HG02798 (cell line): ENCODE results near the gene VDAC1.

ENCODE experiments used
- ATAC-seq: cut with Tn5 transposase; IDR thresholded peaks from one replicate; pipeline ENCODE4 v1.9.1; 2021; ENCODE audit warnings: mild to moderate bottlenecking; ENCODE audit not compliant: unreplicated experiment, poor library complexity

The VDAC1 gene, protein sequence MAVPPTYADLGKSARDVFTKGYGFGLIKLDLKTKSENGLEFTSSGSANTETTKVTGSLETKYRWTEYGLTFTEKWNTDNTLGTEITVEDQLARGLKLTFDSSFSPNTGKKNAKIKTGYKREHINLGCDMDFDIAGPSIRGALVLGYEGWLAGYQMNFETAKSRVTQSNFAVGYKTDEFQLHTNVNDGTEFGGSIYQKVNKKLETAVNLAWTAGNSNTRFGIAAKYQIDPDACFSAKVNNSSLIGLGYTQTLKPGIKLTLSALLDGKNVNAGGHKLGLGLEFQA

DNA sequence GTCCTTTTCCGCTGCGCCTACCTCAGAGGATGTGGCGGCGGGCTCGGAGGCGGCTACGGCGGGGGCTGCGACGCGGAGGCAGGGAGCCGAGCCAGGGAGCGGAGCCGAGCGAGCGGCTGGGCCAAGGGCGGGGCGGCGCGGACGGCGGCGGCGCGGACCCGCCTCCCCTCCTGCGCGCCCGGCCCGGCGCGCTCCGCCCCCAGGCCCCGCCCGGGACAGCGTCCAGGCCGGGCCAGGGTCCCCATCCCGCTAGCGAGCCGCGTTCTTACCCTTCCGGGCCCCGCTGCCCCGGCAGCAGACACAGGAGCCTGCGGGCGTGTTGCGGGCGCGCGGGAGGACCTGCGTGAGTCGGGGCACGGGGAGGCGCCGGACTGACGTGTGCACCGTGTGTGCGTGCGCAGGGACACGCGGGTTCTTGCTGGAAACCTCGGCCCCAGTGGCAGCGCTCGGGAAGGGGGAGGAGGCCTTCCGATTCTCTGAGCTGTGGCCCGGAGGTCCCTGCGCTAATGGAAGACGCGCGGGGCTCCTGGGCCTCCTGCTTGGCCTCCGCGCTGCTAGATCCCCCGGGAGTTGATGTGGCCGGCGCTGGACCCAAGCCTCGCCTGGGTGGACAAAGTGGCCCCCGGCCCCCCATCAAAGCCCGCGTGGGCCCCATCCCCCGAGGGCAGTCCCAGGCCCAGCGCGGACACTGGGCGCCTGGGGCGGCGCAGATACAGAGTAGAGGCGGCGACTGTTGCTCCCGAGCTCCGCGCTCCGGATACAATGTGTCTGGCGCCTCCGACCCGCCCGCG, at the start of gene VDAC1:
VDAC1 (minus strand) TSS at position 350 of the 791 bp plus-strand sequence. CDS start 11,963 bp downstream, outside the sequence.
- peak; percentile 84 for ATAC-seq

DNA sequence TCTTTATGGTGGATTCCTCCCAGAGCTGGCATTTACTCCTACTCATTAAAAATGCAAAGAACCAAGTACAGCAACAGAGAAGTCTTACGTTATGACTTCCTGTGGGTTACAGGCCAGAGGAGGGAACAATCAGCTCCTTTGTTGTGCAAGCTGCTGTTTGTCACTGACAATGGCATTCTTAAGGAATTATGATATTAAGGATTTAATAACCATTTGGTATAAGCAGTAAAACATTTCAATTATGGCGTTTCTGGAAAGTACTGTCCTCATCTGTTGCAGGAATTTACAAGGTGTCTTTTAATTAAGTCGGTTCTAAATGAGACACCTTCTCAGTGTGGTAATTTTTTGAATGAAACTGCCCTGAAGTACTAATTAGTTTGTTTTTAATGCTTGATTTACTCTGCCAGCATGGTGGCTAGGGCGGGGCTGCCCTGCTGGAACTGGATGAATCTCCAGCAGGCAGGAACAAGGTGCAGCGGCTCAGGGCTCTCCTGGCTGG, 49.1 kb upstream of the VDAC1 start:
- ATAC-seq, result no peak

DNA sequence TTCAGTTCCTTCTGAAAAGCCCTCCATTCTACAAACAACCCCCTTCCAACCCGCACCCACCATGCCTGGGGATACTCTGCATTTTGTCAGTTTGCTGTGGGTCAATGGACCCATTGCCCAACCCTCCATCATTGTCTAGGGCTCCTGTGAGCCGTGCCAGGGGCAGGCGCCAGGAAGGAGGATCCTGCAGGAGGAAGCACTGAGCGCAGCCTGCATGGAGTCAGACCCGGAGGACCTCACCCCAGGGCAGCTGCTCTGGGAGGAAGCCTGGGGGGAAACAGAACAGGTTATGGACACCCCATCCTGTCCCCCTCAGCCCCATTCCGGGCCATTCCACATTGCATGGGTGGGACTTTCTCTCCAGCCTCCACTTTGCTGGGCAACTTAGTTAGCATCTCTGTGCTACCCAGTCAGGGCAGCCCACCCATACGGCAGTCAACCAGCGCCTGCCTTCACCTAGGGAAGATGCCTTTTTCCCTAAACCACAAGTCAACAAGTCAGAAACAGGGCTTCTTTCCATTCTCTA, 48.6 kb upstream of the VDAC1 start:
- no peak for ATAC-seq

DNA sequence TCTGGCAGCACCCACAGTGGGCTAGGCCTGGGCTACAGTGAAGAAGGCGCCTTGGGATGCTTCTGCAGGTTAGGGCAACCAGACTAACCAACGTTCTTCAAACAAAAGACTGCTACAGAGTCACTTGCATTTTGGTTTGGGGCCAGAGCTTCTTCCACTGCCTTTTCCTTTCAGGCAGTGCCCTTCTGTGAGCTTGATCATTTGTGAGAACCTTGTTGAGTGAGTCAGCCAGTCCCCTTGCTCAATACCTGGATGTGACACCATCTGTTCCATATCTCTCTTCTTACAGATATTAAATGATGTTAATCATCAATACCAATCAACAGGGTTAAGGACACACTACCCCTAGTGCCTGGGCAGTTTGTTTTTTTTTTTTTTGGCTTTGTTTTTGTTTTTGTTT, 46.5 kb upstream of the VDAC1 start:
- no peak for ATAC-seq

DNA sequence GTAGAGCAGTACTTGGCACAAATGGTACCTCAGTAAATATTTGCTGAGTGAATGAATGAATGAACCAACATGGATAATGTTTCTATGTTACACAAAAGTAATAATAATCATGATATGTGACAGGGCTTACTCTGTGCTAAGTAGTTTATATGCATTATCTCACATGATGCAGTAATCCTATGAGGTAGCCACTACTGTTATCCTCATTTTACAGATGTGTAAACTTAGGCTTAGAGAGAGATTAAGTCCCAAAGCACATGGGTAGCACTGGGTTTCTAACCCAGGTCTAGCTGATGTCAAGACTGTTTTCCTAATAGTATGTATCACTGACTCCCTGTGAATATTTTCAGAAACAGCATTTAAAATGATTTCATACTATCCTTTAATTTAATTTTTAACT, 44.1 kb upstream of the VDAC1 start:
- ATAC-seq, result no peak

DNA sequence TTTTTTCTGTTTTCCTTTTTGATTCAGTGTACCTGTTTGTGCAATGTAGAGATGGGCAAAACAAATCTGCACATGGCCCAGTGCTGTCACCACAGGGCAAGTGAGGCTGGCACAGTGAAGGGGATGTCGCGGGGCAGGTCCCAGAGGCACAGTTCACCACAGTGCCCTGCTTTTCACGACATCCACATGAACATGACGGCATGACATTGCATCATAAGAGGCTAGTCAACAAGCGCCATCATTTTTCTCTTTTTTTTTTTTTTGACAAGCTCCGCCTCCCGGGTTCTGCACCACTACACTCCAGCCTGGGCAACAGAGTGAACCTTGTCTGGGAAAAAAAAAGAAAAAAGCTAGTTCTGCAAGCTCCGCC, 42.9 kb upstream of the VDAC1 start:
- ATAC-seq, result no peak

DNA sequence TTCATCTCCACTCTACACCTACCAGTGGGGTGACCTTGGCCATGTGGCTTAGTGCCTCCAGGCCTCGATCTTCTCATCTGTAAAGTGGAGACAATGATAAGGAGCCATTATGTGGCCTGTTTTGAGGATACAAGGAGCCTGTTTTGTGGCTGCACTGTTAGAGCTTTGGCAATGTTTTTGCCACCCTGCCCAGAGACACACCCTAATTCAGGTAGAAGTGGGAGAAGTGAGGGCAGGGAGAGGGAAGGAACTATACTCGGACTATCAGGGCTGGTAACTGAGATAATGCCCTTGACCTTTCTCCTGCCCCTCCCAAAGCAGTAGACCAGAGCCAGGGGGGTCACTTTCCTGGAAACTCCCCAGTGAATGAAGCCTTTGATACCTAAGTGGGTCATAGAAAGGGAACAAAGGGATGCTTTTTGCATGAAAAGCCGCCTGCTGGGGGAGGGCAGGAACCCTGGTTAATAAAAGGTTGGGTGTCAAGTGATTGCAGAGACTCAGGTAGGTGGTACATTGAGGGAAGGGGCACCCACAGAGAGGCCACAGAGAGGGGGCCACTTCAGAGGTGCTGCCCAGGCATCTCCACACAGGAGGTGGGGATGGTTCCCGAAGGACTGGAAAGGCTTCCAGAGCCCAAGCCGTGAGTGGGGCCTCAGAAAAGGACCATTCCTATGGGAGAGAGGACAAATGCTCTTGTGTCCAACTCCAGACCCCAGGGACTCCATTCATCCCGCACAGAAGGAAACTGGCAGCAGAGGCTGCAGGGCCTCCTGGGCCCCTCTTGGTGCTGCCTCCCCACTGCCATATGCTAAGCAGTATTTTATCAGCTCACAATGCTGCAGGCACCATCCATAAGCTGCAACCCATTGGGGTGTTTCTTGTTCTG, 42.3 kb upstream of the VDAC1 start:
- ATAC-seq, result no peak

DNA sequence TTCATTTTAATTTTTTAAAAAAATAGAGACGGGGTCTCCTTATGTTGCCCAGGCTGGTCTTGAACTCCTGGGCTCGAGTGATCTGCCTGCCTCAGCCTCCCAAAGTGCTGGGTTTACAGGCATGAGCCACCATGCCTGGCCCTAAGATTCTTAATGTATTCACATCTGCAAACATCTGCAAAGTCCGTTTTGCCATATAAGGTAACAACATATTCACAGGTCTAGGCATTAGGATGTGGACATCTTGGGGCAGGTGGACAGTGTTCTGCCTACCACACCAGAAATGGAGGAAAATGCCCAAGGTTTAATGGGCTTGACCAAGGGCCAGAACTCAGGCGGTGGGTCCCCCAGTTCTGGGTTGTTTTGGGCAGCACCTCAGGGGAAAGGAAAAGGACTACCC, 41.6 kb upstream of the VDAC1 start:
- ATAC-seq, result no peak

DNA sequence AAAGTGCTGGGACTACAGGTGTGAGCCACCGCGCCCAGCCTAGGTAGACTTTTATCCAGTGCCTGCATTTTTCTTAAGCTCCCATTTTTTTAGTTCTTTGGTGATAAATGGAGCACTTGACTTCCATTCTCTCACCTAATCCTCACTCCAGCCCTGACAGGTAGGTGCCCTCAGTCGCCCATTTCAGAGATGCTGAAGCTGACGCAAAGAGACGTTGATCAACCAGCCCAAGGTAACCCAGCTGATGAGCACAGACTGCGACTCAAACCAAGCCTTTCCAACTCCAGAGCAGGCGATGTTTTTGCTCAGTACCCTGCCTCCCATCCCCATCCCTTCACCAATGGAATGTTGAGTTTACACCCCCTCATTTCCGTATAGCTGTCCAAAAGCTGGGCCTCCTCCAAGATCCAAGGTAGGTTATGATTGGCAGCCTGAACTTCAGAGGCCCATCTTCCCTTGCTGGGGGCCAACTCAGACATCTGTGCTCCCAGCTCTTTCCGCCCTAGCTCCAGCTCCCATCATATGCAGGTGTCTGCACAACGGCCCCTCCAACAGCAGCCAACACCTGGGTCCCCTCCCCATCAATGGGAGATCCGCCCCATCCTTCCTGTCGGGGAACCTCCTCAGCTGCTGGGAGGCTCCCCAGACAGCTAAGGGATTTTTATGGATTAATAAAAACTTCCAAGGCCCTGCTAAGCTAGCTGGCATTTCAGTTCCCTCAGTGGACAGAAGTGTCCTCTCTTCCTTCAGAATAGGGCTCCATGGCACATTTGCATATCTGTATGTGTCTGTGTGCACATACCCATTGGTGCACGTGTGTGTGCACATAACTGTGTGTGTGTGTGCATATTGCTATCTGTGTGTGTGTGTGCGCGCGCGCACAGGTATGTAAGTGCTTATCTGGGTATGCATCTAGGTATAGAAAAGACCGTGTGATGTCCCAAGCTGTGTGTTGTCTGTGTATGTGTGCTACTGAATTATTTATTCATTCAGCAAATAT, 39.3 kb upstream of the VDAC1 start:
- no peak for ATAC-seq

DNA sequence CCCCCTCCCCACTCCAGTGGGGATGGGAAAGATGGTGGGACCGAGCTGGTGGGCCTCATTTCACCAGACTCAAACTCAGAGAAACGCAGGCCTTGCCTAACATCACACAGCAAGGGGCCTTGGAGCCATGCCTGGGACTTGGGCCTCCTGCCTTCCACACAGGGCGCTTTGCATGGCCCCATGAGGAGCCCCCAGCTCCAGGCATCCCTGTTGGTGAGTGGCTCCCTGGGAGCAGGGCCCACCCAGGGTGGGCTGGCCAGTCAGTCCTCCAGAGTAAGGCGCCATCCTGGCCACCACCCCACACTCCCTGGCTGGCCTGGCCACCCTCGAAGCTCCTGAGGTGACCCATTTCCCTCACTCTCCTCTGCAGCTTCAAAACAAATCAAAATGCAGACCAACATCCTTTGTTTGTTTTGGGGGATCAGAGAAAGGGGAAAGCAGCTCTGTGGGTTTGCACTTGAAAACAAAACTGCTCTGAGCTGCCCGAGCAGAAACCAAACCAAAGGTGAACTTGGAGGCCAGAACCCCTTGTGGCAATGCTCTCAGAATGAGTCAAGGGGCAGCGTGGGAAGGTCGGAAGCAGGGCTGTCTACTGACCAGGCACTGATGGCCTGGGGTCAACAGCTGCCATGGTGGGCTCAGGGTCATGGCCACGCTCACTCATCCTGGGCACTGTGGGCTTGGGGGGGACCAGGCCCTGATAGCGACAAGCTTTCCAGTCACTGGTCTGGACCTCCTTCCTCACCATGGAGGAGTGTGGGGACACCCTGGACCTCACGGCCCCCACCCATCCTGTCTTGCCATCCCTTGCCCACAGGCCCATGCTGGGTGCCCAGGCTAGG, 37.0 kb upstream of the VDAC1 start:
- ATAC-seq, result peak; percentile 67

DNA sequence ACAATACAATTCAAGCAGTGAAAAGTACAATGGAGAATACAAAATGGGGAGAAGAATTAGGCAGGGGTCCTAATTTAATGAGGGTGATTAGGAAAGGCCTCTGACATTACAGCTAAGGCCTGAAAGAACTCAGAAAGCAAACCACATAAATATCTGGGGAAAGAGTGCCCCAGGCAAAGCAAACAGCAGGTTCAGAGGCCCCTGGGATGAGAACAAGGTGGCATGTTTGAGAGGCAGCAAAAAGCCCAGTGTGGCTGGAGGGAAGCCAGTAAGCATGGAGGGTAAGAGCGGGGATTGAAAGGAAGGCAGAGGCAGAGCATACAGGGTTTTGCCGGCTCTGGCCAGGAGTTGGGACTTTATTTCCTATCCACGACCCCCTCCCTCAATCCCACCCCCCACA, 33.4 kb upstream of the VDAC1 start:
- no peak for ATAC-seq

DNA sequence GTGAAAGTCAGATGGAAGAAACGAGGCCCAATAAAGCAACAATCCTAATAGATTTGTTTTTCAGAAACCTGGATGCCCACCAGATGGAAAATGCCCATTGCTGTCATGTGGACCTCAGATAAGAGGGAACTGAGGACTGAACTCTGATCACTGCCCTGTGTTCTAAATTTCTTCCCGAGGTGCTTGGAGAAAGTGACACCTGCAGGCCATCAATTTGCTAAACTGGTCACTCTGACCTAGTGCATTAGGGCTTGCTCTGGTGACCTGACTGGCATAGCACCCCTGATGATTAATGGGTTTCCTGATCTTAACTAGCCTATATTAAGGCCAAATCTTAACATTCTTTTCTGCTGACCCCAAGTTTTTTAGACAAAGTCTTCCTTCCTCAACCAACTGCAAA, 32.4 kb upstream of the VDAC1 start:
- ATAC-seq, result no peak

DNA sequence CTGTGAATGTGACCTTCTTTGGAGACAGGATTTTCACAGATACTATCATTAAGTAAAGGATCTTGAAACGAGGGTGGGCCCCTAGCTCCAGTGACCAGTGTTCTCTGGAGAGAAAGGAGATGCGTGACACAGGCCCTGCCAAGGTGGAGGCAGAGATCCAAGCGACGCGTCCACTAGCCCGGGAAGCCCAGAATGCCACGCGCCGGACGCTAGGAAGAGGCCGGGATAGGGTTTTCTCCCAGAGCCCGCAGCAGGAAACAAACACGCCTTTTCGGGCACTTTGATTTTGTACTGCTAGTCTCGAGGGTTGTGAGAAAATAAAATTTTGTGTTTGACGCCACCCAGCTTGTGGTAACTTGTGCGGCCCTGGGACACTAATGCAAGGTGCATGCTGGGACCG, 29.6 kb upstream of the VDAC1 start:
- no peak for ATAC-seq

DNA sequence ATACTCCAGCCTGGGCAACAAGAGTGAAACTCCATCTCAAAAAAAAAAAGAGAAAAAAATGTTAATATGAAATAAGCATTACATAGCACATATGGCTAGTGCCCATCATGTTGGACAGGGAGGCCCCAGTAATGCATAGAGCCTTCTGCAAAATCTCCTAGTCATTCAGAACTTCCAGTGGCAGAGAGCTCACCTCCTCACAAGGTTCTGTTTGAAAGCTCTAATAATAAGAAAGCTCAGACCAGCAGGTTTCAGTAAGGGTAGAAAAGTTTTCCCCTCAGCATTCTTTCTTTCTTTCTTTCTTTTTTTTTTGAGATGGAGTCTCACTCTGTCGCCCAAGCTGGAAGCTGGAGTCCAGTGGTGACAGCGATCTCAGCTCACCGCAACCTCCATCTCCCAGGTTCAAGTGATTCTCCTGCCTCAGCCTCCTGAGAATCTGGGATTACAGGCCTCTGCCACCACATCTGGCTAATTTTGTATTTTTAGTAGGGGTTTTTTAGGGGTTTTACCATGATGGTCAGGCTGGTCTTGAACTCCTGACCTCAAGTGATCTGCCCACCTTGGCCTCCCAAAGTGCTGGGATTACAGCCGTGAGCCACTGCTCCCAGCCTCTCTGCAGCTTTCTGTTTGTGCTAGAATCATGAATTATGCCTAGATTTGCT, 25.7 kb upstream of the VDAC1 start:
- peak; percentile 28 for ATAC-seq

DNA sequence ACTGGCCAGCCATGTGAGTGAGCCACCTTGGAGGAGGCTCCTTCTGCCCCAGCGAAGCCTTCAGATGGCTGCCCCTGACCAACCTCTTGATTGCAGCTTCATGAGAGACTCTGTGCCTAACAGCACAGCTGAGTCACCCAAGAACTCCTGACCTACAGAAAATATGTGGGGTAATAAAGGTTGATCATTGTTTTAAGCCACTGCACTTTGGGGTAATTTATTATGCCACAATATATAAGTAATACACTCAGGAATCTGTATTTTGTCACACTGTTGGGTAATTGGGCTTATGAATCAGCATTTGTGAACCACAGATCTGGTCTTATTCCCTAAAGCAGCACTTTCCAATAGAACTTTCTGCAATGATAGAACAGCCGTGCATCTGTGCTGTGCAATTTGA, 24.4 kb upstream of the VDAC1 start:
- ATAC-seq, result no peak

DNA sequence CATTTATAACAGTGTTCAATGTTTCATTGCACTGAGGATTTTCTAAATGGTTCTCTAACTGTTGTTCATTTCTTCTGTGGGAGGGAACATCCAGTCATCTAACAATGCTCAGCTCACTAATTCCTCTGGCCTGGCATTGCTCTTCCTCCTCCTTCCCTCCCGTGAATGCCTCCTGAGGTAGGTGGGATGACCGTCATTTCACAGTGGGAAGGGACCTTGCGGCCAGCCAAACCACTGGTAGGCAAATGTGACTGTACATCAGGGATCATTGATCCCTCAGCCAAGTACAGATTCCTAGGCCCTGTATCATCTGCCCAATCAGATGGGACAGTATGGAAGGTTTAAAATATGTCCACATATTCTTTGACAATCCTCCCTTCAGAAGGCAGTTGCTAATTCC, 23.7 kb upstream of the VDAC1 start:
- no peak for ATAC-seq

DNA sequence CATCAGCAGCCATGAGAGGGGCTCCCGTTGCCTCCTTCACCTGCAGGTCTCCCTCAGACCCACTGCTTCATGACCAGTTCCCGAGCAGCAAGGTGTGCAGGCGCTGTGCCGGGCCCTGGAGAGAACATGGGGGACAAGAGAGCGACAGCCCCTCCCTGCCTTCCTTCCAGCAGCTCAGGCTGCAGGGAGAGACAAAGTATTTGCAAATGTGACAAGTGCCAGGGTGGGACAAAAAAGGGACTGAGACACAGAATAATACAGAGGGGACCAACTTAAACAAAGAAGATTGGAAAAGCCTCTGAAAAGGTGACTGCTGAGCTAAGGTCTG, 22.5 kb upstream of the VDAC1 start:
- no peak for ATAC-seq
